H54 (cell line): ENCODE results near the gene CFAP210.

ENCODE experiments used
- DNase-seq: peaks from one replicate; pipeline ENCODE4 v3.0.0; 2011; ENCODE audit warnings: low spot score, mixed read lengths; ENCODE audit not compliant: insufficient read length
- FAIRE-seq: peaks from 3 replicates; lab custom pipeline; 2011; peaks lifted over from hg19 to GRCh38; lab: Jason Lieb, UNC
- POLR2A ChIP-seq: IDR thresholded peaks from 2 replicates; pipeline ENCODE4 v1.6.1; 2011; ENCODE audit warnings: low read depth, mild to moderate bottlenecking, low read length

Gene CFAP210

DNA sequence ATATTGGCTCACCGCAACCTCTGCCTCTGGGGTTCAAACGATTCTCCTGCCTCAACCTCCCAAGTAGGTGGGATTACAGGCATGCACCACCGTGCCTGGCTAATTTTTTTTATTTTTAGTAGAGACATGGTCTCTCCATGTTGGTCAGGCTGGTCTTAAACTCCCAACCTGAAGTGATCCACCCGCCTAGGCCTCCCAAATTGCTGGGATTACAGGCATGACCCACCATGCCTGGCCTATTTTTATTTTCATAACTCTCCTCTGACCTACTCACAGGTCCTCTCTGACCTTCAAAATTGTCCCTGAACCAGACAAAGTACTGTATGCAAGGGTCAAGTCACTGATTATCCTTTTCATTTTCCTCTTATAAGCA is 23.5 kb upstream of the CFAP210 start:
- no peak for FAIRE-seq
- no peak for DNase-seq
- no peak for TF ChIP-seq POLR2A

DNA sequence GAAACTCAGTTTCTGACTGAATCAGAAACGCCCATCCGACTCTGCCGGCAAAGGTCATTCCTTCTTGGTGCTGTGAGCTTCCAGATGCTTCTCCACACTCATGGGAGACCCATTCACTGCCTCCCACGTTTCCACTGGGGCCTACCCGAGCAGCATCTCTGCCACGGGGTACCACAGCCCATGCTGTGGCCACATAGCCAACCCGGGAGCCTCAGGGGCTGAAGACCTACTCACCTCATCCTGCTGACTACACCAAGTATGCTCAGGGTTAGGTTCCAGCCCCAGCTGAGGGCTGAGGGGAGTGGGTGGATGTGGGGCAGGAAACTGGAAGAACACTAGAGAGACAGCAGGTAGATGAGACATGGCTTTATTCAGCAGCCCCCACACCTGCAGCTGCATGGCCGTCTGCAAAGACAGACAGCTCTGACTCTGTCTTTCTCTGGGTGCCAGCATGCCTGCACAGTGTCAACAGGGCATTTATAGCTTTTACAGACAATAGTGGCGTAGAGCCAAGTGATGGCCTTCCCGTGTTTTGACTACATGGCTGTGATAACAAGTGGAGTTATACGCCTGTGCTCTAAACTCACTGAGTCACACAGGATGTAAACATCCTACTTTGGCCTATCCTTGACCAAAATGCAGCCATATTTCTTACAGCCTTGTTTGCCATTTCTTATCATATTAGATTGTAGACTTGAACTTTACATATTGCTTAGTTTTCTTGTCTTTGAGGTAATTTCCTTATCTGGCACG is 22.9 kb upstream of the CFAP210 start:
- no peak for FAIRE-seq
- no peak for DNase-seq
- TF ChIP-seq POLR2A, result no peak

DNA sequence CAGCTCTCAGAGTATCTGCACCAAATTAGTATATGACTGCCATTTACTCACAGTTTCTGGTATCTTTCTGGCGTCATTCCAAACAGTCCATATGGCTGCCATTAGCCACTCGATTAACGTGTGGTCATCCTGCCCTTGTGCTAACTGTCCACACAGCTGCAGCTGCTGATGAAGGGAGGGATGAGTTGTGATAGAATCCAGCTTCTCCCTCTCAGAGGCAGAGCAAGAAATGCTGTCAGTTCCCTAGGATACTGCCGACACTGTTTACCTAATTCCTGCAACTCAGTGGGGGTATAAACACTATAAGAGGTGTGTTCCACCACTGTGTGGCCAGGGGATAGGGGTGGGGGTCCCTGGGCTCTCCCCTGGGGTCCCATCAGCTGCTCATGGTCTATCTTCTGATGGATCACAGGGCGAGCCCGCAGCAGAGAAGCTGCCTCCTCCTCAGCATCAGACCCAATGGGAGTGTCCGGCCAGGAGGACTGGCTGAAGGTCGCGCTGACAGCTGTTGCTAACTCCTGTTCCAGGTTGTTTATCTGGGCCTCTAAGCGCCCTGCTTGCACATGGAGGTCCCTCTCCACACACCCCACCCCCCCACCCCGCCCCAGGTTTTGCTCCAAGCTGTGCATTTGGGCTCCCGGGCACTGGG is 22.2 kb upstream of the CFAP210 start:
- no peak for TF ChIP-seq POLR2A
- DNase-seq (no peak), FAIRE-seq (no peak)

DNA sequence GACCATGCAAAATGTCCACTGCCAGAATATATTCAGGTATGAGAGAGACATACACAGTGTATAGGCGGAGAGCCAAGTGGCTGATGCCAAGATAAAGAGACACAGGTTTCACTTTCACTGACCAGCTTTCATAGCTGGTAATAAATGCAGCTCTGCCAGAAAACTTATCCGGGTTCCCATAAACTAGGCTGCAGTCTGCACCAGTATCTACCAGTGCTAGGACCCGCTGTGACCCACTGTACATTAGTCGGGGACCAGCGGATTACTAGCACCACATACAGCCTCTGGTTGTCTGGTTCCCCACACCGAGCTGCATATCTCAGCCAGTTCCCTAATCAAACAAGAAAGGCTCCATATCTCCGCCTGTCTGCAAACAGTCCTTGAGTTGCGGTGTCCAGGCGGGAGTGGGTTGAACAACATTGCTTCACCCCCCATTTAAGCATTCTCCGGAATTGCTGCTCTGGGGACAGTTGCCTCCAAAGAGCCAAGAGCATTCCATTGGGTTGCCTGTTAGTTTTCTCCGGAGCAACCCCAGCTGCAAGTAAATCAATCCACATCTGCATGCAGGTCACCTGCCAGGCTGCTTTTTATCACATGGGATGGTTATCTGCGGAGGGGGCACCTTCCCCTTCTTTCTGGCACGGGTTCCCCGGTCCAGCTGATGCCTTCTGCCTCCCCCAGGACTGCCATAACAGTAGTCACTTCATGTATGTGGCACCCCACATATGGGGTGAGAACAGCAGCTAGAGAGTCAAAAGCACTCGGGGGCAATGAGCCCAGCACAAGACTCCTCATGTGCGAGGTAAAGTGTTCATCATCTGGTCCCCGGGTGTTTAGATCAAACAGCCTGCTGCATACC is 21.4 kb upstream of the CFAP210 start:
- no peak for TF ChIP-seq POLR2A
- DNase-seq, result no peak
- FAIRE-seq, result no peak

DNA sequence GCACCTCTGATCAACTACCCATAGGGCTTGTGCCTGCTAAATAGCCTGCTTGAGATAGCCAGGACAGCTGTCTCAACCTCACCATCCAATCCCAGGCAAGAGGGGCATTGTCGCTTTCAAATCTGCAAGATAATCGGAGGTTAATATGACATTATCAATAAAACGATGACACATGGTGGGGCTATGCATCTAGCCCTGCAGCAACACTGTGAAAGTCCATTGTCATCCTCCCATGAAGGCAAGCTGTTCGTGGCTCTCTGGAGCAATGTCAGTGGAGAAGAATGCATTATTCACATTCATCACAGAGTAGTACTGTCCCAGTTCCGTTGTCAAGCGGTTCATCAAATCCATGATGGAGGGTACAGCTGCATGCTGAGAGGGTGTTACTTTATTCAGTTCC is 20.5 kb upstream of the CFAP210 start:
- TF ChIP-seq POLR2A, result no peak
- no peak for FAIRE-seq

DNA sequence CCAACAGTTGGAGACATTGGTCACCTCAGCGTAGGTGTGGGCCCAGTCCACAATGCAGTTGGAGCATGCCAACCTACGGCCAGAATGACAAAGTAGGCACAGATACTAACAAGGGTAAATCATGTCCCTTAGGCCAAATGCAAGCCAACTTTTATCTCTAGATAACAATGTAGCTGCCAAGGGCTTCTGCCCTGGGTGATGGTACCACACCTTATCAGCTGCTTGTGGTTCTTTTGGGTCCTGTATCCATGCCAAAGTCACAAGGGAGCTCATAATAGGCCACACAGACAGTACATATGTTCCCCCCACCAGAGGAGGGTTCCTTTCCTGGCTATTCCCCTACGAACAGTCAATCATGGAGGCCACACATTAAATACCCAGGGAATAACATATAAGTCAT is 19.1 kb upstream of the CFAP210 start:
- TF ChIP-seq POLR2A, result no peak
- FAIRE-seq, result no peak

More for the DNA sequence above, 20.5 kb upstream of the CFAP210 start:
- DNase-seq, result no peak

DNA sequence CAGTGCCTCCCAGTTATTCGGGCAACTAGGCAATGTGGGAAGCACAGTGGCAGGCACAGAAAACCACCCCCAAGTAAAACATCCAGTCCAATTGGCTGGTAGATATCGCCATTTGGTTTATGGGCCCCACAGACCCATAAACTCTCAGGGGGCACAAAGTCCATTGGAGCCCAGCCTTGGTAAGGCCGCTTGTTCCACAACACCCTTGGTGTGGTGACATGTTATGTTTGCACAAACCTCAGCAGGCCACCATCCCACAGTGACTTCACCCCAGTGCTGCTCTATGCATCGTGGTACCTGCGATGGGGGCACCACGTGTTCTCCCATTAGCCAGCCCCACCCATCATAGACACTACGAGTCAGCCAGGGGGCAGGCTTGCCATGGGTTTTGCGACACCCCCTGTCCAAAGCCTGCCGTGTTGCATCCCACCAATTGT is 18.6 kb upstream of the CFAP210 start:
- TF ChIP-seq POLR2A, result no peak
- no peak for DNase-seq
- no peak for FAIRE-seq

More for the DNA sequence above, 19.1 kb upstream of the CFAP210 start:
- no peak for DNase-seq

DNA sequence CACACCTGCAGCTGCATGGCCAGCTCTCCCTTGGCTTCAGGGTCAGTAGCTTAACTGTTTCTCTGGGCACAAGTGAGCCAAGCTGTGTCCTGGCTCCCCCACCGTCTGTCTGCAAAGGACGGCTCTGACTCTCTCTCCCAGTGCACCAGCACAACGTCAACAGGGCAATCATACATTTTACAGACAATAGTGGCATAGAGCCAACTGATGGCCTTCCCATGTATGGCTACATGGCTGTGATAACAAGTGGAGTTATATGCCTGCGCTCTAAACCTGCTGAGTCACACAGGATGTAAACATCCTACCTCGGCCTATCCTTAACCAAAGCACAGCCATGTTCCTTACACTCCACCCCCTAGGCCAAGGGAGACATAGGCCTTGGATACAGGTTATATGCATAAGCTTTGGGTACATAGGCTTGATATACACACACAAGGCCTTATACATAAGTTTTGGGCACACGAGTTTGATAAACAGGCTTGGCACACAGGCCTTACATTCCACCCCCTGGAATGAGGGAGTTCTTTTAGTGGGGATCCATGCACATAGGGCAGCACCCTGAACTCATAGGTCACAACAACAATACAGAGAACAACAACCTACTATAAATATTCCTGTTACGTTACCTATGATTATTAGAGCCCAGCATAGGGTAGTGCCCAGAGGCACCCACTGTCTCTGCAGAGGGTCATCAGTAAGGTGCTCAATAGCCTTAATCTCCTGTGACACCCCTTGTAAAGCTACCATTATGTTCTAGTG is 17.7 kb upstream of the CFAP210 start:
- no peak for DNase-seq
- TF ChIP-seq POLR2A, result no peak
- no peak for FAIRE-seq

DNA sequence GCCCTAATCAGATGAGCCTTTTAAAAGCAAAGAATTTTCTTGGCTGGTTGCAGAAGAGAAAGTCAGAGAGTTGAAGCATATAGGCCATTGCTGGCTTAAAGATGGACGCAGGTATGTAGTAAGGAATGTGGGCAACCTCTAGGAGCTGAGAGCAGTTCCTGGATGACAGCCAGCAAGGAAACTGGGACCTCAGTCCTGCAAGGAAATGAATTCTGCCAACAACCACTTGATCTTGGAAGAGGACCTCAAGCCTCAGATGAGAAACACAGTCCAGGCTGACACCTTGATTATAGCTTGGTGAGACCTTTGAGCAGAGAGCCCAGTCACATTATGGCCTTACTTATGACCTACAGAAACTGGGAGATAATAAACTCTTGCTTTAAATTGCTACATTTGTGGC is 15.8 kb upstream of the CFAP210 start:
- no peak for DNase-seq
- no peak for TF ChIP-seq POLR2A
- no peak for FAIRE-seq

DNA sequence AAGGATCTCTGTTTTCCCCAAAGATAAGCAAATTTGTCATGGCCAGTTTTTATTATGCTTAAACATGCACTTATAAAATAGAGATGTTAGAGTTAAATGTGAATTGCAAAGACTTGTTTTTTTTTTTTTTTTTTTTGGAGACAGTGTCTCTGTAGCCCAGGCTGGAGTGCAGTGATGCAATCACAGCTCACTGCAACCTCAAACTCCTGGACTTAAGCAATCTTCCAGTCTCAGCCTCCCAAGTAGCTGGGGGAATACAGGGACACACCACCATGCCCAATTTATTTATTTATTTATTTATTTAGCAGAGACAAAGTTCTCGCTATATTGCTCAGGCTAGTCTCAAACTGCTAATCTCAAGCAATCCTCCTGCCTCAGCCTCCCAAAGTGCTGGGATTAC is 15.1 kb upstream of the CFAP210 start:
- FAIRE-seq (no peak), DNase-seq (no peak)
- TF ChIP-seq POLR2A, result no peak

DNA sequence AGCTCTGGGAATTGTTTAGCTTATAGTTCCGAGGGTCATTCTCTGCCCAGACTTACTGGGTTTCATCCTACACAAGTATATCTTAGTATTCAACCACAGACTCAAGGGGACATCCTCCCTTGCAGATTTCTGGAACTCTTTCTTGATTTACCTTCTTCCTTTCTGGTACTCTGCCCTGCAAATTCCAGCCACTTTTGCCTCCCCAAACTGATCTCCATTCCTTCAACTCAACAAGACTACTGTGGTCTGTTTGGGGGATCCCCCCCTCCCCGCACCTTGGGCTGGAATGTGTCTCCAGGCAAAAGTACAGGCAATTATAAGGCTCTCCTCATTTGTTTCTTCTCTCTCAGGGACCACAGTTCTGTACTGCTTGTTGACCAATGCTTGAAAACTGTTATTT is 13.4 kb upstream of the CFAP210 start:
- no peak for TF ChIP-seq POLR2A
- FAIRE-seq (no peak), DNase-seq (no peak)

DNA sequence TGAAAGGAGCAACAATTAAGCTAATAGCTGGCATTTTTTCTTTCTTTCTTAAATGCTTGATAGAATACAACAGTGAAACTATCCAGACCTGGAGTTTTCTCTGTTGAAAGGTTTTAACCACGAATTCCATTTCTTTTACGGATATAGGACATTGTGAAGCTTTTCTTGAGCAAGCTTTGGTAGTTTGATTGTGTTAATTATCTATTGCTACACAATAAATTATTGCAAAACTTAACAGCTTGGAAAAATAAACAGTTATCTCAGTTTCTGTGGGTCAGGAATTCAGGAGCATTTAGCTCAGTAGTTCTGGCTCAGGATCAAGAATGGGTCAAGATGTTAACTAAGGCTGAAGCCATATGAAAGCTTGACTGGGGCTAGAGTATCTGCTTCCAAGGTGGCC is 11.7 kb upstream of the CFAP210 start:
- FAIRE-seq, result no peak

DNA sequence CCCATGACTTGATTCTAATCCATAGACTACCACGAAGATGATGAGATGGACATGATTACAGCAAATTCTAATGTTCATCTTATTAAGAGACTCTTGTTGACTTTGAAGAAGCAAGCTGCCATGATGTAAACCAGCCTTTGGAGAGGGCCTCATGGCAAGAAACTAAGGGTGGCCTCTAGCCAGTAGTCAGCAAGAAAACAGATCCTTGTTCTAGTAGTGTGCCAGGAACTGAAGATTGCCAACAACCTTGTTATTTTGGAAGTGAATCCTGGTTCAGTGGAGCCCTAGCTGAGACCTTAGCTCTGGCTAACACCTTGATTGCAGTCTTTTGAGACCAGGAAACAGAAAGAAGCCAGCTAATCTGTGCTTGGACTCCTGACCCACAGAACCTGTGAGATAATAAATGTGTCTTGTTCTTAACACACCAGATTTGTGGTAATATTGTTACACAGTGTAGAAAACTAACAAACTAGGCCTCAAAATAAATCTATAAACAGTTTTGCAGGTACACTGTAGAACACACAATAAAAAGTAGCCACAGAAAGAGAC is 10.0 kb upstream of the CFAP210 start:
- TF ChIP-seq POLR2A, result no peak
- FAIRE-seq, result no peak
- DNase-seq, result no peak

More for the DNA sequence above, 11.7 kb upstream of the CFAP210 start:
- no peak for DNase-seq
- no peak for TF ChIP-seq POLR2A
